CD4-positive, alpha-beta T cell (primary cell): Measurements from ENCODE around the gene NPW. TPM values are rescaled to one million over a fixed set of nuclear protein-coding genes. Genes with fewer than 3 reads are reported as not detected.

Experiments
- ATAC-seq: fragments of 200-7000 bp; cut with Tn5 transposase; one replicate; pipeline ENCODE4 v1.10.0; 2022; ENCODE audit warnings: mild to moderate bottlenecking; ENCODE audit not compliant: poor library complexity
- CTCF ChIA-PET: fragments of 350-600 bp; sonication (Branson Sonifier 250); formaldehyde crosslinking; loops from one replicate; lab custom pipeline; 2021; ENCODE audit warnings: antibody characterized with exemption, inconsistent platforms; lab: Charles Lee
- POLR2A ChIA-PET: fragments of 350-600 bp; sonication (Branson Sonifier 250); formaldehyde crosslinking; loops from one replicate; lab custom pipeline; 2021; ENCODE audit warnings: antibody characterized with exemption, inconsistent platforms; lab: Charles Lee
- DNase-seq, 14 experiments: peaks; one replicate each; pipeline ENCODE4 v3.0.0-alpha.2; 2013 to 2020; ENCODE audit warnings: mixed read lengths in 2 of 14
- H3K27ac ChIP-seq, 2 donors: one replicate each; pipeline versions ENCODE4 v1.5.1 to v1.7.0; 2013; ENCODE audit warnings: low read length in 2 of 2, low read depth in 1 of 2, mild to moderate bottlenecking in 1 of 2
- H3K27me3 ChIP-seq, 2 experiments: 1 replicate in 1 of 2; 2 replicates in 1 of 2; pipeline versions ENCODE4 v1.6.1 to v1.7.0; 2013; ENCODE audit warnings: low read length in 2 of 2, control low read depth in 1 of 2, mild to moderate bottlenecking in 1 of 2, moderate library complexity in 1 of 2; ENCODE audit not compliant: insufficient read depth in 2 of 2, control insufficient read depth in 1 of 2
- H3K36me3 ChIP-seq: one replicate; pipeline ENCODE4 v1.6.1; 2013; ENCODE audit warnings: low read length, control low read depth; ENCODE audit not compliant: insufficient read depth
- H3K4me1 ChIP-seq: one replicate; pipeline ENCODE4 v1.6.1; 2013; ENCODE audit warnings: low read length, control low read depth; ENCODE audit not compliant: insufficient read depth
- H3K4me3 ChIP-seq: one replicate; pipeline ENCODE4 v1.5.1; 2013; ENCODE audit warnings: mild to moderate bottlenecking, low read length, moderate library complexity
- H3K9me3 ChIP-seq, 2 experiments: 1 replicate in 1 of 2; 2 replicates in 1 of 2; pipeline versions ENCODE4 v1.6.1 to v1.7.0; 2013; ENCODE audit warnings: low read length in 2 of 2, mild to moderate bottlenecking in 2 of 2, control low read depth in 1 of 2, moderate library complexity in 1 of 2; ENCODE audit not compliant: control insufficient read depth in 1 of 2, insufficient read depth in 1 of 2
- H3K27ac Mint-ChIP-seq: one replicate; pipeline ENCODE4 v1.8.0; 2020; ENCODE audit warnings: mixed read lengths
- H3K27me3 Mint-ChIP-seq: one replicate; pipeline ENCODE4 v1.8.0; 2021; ENCODE audit warnings: mixed read lengths
- H3K36me3 Mint-ChIP-seq: one replicate; pipeline ENCODE4 v1.8.0; 2021; ENCODE audit warnings: low read depth, mixed read lengths
- H3K4me1 Mint-ChIP-seq: one replicate; pipeline ENCODE4 v1.8.0; 2021; ENCODE audit warnings: low read depth, mixed read lengths
- H3K4me3 Mint-ChIP-seq: one replicate; pipeline ENCODE4 v1.8.0; 2020; ENCODE audit warnings: mild to moderate bottlenecking, mixed read lengths
- H3K9me3 Mint-ChIP-seq: one replicate; pipeline ENCODE4 v1.8.0; 2020; ENCODE audit warnings: mixed read lengths
- intact Hi-C, 2 experiments: fragments of 100-400 bp; cut with DNase I in 1 of 2; cut with micrococcal nuclease in 1 of 2; formaldehyde crosslinking; loops; one replicate each; pipeline versions ENCODE4 v1.15.1 to v1.9.0; 2023 to 2025; cut with DNase I, micrococcal nuclease
- total RNA-seq, 174 experiments: library from RNA in 2 of 174; stranded (reverse) in 2 of 174; gene quantifications; one replicate each; pipeline ENCODE4 v1.2.3 and lab custom pipeline; 2021 to 2026
- TF ChIP-seq, protein P1 (sequence below): fragments of 200-600 bp; IDR thresholded peaks from one replicate; pipeline ENCODE4 v1.8.0; 2022; ENCODE audit warnings: antibody characterized with exemption, mild to moderate bottlenecking

Gene NPW
- total RNA-seq, 2 experiments from 2014 or later, result 0.80 TPM; not detected in 1

- TF ChIP-seq, protein P1, sequence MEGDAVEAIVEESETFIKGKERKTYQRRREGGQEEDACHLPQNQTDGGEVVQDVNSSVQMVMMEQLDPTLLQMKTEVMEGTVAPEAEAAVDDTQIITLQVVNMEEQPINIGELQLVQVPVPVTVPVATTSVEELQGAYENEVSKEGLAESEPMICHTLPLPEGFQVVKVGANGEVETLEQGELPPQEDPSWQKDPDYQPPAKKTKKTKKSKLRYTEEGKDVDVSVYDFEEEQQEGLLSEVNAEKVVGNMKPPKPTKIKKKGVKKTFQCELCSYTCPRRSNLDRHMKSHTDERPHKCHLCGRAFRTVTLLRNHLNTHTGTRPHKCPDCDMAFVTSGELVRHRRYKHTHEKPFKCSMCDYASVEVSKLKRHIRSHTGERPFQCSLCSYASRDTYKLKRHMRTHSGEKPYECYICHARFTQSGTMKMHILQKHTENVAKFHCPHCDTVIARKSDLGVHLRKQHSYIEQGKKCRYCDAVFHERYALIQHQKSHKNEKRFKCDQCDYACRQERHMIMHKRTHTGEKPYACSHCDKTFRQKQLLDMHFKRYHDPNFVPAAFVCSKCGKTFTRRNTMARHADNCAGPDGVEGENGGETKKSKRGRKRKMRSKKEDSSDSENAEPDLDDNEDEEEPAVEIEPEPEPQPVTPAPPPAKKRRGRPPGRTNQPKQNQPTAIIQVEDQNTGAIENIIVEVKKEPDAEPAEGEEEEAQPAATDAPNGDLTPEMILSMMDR, result no peak
- ChIA-PET CTCF (no interaction called here), POLR2A (no interaction called here)
- intact Hi-C loops, result no loop called here
- Mint-ChIP-seq H3K4me1 (peaks cover 6% of the 10 kb centered on the region), H3K27ac (no peak overlapping the region), H3K9me3 (no peaks in the 10 kb centered on the region), H3K27me3 (no peaks in the 10 kb centered on the region), H3K4me3 (no peak overlapping the region), H3K36me3 (peaks cover 38% of the 10 kb centered on the region)
- Histone ChIP-seq H3K4me1 (peaks cover 27% of the 10 kb centered on the region), H3K27ac (no peak overlapping the region), H3K4me3 (no peak overlapping the region), H3K9me3 (no peaks in the 10 kb centered on the region), H3K27me3 (no peaks in the 10 kb centered on the region), H3K36me3 (peaks cover 64% of the 10 kb centered on the region)
- no peak for ATAC-seq
- DNase-seq, result no peak
Observed at GRCh38 chr16:2001035-2001434, 18.6 kb upstream of the NPW start.

DNA sequence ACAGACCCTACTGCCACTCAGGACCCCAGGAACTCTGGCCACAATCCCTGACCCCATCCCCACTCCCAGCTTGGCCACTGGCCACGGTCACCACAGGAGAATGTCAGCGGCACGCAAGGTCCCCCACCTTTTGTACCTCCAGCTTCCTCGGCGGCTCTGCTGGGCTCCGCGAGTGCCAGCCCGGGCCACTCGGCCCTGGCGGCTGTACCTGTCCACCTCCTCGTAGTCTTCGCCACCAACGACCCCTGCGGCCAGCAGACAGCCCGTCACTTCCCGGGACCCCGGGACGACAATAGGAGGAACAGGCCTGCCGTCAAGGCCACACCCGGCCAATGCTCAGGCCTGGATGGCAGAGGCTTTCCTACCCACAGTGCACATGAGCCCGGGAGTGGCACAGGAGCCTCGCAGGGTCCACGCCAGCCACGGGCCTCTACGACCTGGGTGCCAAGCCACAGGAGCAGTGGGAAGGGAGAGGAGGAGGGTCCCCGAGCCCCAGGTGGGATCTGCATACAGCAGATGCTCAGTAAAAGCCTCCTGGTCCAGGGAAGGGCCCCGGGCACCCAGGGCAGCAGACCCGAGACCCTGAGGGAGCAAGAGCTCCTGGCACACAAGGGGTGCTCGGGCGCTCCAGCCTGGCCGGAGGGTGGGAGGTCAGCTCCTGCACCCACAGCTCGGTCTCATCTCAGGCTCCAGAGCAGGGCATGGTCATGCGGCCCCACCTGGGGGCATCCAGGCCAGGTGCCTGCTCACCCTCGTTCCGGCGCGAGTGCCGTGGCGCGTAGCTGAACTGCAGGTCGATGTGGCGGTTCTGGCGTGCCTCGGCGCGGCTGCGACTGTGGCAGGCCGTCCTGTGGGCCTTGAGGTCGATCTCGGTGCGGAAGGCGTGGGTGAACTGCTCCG, 17.9 kb upstream of the NPW start:
- Mint-ChIP-seq H3K27me3 (no peaks in the 10 kb centered on the region), H3K27ac (no peak overlapping the region), H3K4me1 (peaks cover 12% of the 10 kb centered on the region), H3K36me3 (peaks cover 38% of the 10 kb centered on the region), H3K9me3 (no peaks in the 10 kb centered on the region), H3K4me3 (no peak overlapping the region)
- H3K27me3 ChIP-seq, result no peaks in the 10 kb centered on the region
- ATAC-seq (no peak), DNase-seq (no peak)
- H3K36me3 ChIP-seq, result peaks cover 64% of the 10 kb centered on the region
- no peak overlapping the region for H3K27ac ChIP-seq
- ChIA-PET POLR2A (no interaction called here), CTCF (no interaction called here)
- intact Hi-C loops, result no loop called here
- TF ChIP-seq, protein P1, result no peak
- H3K4me3 ChIP-seq, result no peak overlapping the region
- peaks cover 34% of the 10 kb centered on the region for H3K4me1 ChIP-seq
- H3K9me3 ChIP-seq, result no peaks in the 10 kb centered on the region

DNA sequence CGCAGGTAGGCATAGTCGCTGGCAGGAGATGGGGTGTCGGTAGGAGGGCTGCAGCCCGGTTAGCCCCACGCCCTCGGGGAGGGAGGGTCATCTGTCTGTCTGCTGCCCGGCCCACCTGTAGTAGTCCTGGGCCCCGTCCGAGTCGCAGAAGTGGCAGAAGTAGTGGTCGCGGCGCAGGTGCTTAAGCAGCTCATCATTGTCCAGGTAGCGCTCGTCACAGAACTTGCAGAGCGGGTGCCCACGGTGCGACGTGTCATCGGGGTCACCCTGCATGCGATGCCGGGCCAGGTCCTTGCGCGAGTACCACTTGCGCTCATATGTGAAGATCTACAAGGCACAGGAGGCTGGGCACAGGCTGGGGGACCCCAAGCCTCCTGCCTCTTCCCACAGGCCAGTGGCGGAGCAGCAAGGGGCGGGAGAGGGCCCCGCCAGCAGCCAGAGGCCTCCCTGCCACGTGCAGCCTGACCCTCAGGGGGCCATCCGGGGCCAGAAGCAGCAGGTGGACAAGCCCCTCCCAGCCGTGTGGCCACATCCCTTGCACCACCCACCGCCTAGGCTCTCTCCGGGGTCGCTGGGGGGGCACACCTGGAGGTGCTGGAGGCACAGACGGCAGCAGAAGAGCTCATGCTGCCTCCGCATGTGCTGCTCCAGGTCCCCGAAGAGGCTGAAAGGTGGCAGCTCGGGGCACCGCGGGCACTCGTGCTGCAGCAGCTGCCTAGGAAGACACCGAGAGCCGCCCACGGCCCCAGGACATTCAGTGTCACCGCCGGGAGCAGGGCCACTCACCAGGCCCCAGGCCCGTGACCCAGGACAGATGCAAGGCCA, 17.0 kb upstream of the NPW start:
- Histone ChIP-seq H3K27me3 (no peaks in the 10 kb centered on the region), H3K36me3 (peaks cover 64% of the 10 kb centered on the region), H3K27ac (no peak overlapping the region), H3K4me3 (no peak overlapping the region), H3K9me3 (no peaks in the 10 kb centered on the region), H3K4me1 (peaks cover 43% of the 10 kb centered on the region)
- DNase-seq, result peak in 1 of 14 experiments; percentile 1
- Mint-ChIP-seq H3K4me3 (no peak overlapping the region), H3K4me1 (peaks cover 19% of the 10 kb centered on the region), H3K27ac (no peak overlapping the region), H3K9me3 (no peaks in the 10 kb centered on the region), H3K36me3 (peaks cover 33% of the 10 kb centered on the region), H3K27me3 (no peaks in the 10 kb centered on the region)
- ChIA-PET CTCF (interaction anchor here (0.9 to 1.6 kb wide), 3 partner anchors 14 to 176 kb away, joined by 3 to 10 read pairs (median 5); partner anchors contain the start of genes FAHD1 and NDUFB10), POLR2A (interaction anchor here (1.8 to 2.0 kb wide), 2 partner anchors 38 to 153 kb away, joined by 8 to 11 read pairs; partner anchors contain the start of genes RPS2 and TRAF7)
- intact Hi-C loops, result no loop called here
- no peak for ATAC-seq
- TF ChIP-seq, protein P1, result no peak
